Measurements from ENCODE around the gene ZNF200. TPM values are rescaled to one million over a fixed set of nuclear protein-coding genes. Genes with fewer than 3 reads are reported as not detected.

Gene ZNF200
- total and polyA plus RNA-seq, 2 of the 13 experiments (the other 11 are each of a cell fraction or from before 2014, with no cell fraction given): 3.5 to 16.5 TPM

DNA sequence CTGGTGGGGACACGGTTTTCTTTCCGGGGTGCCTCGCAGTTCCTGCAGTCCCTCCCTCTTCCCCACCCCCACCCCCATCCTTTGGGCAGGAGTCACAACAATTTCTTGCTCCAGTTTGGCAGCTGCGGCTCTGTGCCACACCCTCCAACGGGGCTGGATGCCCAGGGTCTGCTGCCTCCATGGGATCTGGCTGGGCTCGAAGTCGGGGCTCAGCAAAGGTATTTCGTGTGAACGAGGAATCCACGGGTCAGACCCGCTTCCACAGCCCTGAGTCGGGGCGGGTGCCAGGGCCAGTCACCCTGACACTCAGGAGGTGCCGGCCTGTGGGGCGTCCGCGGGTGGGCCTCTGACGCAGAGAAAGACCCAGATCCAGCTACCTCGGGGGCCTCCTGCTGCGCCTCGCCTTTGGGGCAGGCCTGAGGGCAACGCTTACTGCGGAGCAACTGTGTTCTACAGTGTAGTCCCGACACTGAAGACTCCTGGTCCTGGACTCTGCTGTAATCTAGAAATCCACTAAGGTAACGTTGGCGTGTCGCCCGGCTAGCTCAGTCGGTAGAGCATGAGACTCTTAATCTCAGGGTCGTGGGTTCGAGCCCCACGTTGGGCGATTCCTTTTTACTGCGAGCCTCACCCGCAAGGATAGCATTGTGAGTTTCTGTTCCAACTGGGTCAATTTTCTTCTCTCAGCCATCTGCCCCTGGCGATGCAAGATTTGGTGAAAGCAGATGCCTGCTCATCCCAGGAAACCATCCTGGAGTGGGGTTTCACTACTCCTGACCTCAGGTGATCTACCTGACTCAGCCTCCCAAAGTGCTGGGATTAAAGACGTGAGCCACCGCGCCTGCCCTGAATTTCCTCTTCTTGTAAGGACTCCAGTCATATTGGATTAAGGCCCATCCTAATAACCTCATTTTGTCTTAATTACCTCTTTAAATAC lies 59.5 kb downstream of the ZNF200 start (continued):
- TF ChIP-seq, protein P1, sequence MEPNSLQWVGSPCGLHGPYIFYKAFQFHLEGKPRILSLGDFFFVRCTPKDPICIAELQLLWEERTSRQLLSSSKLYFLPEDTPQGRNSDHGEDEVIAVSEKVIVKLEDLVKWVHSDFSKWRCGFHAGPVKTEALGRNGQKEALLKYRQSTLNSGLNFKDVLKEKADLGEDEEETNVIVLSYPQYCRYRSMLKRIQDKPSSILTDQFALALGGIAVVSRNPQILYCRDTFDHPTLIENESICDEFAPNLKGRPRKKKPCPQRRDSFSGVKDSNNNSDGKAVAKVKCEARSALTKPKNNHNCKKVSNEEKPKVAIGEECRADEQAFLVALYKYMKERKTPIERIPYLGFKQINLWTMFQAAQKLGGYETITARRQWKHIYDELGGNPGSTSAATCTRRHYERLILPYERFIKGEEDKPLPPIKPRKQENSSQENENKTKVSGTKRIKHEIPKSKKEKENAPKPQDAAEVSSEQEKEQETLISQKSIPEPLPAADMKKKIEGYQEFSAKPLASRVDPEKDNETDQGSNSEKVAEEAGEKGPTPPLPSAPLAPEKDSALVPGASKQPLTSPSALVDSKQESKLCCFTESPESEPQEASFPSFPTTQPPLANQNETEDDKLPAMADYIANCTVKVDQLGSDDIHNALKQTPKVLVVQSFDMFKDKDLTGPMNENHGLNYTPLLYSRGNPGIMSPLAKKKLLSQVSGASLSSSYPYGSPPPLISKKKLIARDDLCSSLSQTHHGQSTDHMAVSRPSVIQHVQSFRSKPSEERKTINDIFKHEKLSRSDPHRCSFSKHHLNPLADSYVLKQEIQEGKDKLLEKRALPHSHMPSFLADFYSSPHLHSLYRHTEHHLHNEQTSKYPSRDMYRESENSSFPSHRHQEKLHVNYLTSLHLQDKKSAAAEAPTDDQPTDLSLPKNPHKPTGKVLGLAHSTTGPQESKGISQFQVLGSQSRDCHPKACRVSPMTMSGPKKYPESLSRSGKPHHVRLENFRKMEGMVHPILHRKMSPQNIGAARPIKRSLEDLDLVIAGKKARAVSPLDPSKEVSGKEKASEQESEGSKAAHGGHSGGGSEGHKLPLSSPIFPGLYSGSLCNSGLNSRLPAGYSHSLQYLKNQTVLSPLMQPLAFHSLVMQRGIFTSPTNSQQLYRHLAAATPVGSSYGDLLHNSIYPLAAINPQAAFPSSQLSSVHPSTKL (CRISPR knock-in tag; IDR thresholded peaks at IDR 0.05): peak; percentile 32; the same call in 1 of the 2 replicates
- no peak for TF ChIP-seq ZBTB42 (CRISPR knock-in tag; IDR thresholded peaks at IDR 0.05)
- TF ChIP-seq ZNF775 (CRISPR knock-in tag; IDR thresholded peaks at IDR 0.05; ENCODE audit: borderline replicate concordance): no peak
- peak; percentile 62; the same call in 1 of the 2 replicates for TF ChIP-seq IKZF5 (CRISPR knock-in tag; IDR thresholded peaks at IDR 0.05)
- peak; percentile 57; the same call in 1 of the 2 replicates for TF ChIP-seq SMAD3 (CRISPR knock-in tag; IDR thresholded peaks at IDR 0.05)
- no peak for TF ChIP-seq SP4 (CRISPR knock-in tag; IDR thresholded peaks at IDR 0.05)
- TF ChIP-seq KDM3A (CRISPR knock-in tag; IDR thresholded peaks at IDR 0.05; ENCODE audit: low read depth): 0 out of 2 replicates have a peak, but pooled peaks have one; percentile 18
- TF ChIP-seq PHF8 (CRISPR knock-in tag; IDR thresholded peaks at IDR 0.05): no peak
- TF ChIP-seq SNAI1 (CRISPR knock-in tag; IDR thresholded peaks at IDR 0.05; ENCODE audit: borderline replicate concordance): no peak
- TF ChIP-seq FOSL1 (CRISPR knock-in tag; IDR thresholded peaks at IDR 0.05; ENCODE audit: borderline replicate concordance): peak; percentile 40; the same call in 1 of the 2 replicates
- TF ChIP-seq ZNF143 (CRISPR knock-in tag; IDR thresholded peaks at IDR 0.05): peak; percentile 60; the same call in 1 of the 2 replicates
- TF ChIP-seq GATAD2A (CRISPR knock-in tag; IDR thresholded peaks at IDR 0.05): peak; percentile 52; the same call in 1 of the 2 replicates
- peak; percentile 67; the same call in 1 of the 2 replicates for TF ChIP-seq HDAC2 (CRISPR knock-in tag; IDR thresholded peaks at IDR 0.05)
- peak; percentile 48; the same call in 1 of the 2 replicates for TF ChIP-seq PHF21A (CRISPR knock-in tag; IDR thresholded peaks at IDR 0.05)
- TF ChIP-seq, protein P2, sequence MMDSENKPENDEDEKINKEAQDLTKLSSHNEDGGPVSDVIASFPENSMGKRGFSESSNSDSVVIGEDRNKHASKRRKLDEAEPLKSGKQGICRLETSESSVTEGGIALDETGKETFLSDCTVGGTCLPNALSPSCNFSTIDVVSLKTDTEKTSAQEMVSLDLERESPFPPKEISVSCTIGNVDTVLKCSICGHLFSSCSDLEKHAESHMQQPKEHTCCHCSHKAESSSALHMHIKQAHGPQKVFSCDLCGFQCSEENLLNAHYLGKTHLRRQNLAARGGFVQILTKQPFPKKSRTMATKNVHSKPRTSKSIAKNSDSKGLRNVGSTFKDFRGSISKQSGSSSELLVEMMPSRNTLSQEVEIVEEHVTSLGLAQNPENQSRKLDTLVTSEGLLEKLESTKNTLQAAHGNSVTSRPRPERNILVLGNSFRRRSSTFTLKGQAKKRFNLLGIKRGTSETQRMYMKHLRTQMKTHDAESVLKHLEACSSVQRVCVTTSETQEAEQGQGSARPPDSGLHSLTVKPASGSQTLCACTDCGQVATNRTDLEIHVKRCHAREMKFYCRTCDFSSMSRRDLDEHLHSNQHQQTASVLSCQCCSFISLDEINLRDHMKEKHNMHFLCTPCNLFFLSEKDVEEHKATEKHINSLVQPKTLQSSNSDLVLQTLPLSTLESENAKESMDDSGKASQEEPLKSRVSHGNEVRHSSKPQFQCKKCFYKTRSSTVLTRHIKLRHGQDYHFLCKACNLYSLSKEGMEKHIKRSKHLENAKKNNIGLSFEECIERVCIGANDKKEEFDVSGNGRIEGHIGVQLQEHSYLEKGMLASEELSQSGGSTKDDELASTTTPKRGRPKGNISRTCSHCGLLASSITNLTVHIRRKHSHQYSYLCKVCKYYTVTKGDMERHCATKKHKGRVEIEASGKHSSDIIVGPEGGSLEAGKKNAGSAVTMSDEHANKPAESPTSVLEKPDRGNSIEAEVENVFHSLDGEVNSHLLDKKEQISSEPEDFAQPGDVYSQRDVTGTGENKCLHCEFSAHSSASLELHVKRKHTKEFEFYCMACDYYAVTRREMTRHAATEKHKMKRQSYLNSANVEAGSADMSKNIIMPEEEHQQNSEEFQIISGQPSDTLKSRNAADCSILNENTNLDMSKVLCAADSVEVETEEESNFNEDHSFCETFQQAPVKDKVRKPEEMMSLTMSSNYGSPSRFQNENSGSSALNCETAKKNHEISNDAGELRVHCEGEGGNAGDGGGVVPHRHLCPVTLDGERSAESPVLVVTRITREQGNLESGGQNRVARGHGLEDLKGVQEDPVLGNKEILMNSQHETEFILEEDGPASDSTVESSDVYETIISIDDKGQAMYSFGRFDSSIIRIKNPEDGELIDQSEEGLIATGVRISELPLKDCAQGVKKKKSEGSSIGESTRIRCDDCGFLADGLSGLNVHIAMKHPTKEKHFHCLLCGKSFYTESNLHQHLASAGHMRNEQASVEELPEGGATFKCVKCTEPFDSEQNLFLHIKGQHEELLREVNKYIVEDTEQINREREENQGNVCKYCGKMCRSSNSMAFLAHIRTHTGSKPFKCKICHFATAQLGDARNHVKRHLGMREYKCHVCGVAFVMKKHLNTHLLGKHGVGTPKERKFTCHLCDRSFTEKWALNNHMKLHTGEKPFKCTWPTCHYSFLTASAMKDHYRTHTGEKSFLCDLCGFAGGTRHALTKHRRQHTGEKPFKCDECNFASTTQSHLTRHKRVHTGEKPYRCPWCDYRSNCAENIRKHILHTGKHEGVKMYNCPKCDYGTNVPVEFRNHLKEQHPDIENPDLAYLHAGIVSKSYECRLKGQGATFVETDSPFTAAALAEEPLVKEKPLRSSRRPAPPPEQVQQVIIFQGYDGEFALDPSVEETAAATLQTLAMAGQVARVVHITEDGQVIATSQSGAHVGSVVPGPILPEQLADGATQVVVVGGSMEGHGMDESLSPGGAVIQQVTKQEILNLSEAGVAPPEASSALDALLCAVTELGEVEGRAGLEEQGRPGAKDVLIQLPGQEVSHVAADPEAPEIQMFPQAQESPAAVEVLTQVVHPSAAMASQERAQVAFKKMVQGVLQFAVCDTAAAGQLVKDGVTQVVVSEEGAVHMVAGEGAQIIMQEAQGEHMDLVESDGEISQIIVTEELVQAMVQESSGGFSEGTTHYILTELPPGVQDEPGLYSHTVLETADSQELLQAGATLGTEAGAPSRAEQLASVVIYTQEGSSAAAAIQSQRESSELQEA (CRISPR knock-in tag; IDR thresholded peaks at IDR 0.05; ENCODE audit: not compliant biosample characterization): no peak

All from HepG2 (cell line).